Karpas-422 (cell line): ENCODE results near the gene CELF5. TPM values are rescaled to one million over a fixed set of nuclear protein-coding genes. Genes with fewer than 3 reads are reported as not detected.
"Not testable (repeated sequence)": the region's sequence is repeated elsewhere in the genome, so short reads cannot be mapped to it uniquely, and the experiment has no call there.

ENCODE experiments used
- DNase-seq: peaks from one replicate; pipeline ENCODE4 v3.0.0-alpha.2; 2015
- H2AFZ ChIP-seq: fragments of 200-600 bp; sonication (generic); 2 replicates; pipeline ENCODE4 v1.6.1; 2014; ENCODE audit warnings: antibody characterized with exemption, low read length, mixed read lengths
- H3K27ac ChIP-seq: fragments of 200-600 bp; sonication (generic); 2 replicates; pipeline ENCODE4 v1.5.1; 2014; ENCODE audit warnings: mild to moderate bottlenecking, low read length, moderate library complexity
- H3K27me3 ChIP-seq: fragments of 200-600 bp; sonication (generic); 2 replicates; pipeline ENCODE4 v1.6.1; 2014; ENCODE audit warnings: low read length, mixed read lengths
- H3K36me3 ChIP-seq: fragments of 200-600 bp; sonication (generic); 2 replicates; pipeline ENCODE4 v1.6.1; 2014; ENCODE audit warnings: low read length, mixed read lengths; ENCODE audit not compliant: insufficient read depth
- H3K4me1 ChIP-seq: fragments of 200-600 bp; sonication (generic); 2 replicates; pipeline ENCODE4 v1.6.1; 2014; ENCODE audit warnings: mild to moderate bottlenecking, low read length, mixed read lengths
- H3K4me2 ChIP-seq: fragments of 200-600 bp; sonication (generic); 2 replicates; pipeline ENCODE4 v1.6.1; 2014; ENCODE audit warnings: low read length, low read depth, mild to moderate bottlenecking; ENCODE audit not compliant: poor library complexity, severe bottlenecking
- H3K4me3 ChIP-seq: fragments of 200-600 bp; sonication (generic); 2 replicates; pipeline ENCODE4 v1.5.1; 2014; ENCODE audit warnings: mild to moderate bottlenecking, antibody characterized with exemption, low read length, mixed read lengths
- H3K79me2 ChIP-seq: fragments of 200-600 bp; sonication (generic); 2 replicates; pipeline ENCODE4 v1.6.1; 2014; ENCODE audit warnings: mild to moderate bottlenecking, low read length, mixed read lengths
- H3K9ac ChIP-seq: fragments of 200-600 bp; sonication (generic); 2 replicates; pipeline ENCODE4 v1.6.0; 2014; ENCODE audit warnings: low read length
- H3K9me2 ChIP-seq: fragments of 200-600 bp; sonication (generic), shearing (Covaris generic); replicated peaks from 2 replicates; pipeline ENCODE4 v1.6.0; 2014; ENCODE audit warnings: mild to moderate bottlenecking, low read length, moderate library complexity; ENCODE audit not compliant: insufficient read depth
- H3K9me3 ChIP-seq: fragments of 300-700, 200-600 bp; sonication (generic); 2 replicates; pipeline ENCODE4 v1.6.1; 2014; ENCODE audit warnings: low read length, mixed read lengths
- H4K20me1 ChIP-seq: fragments of 200-600 bp; sonication (generic); 2 replicates; pipeline ENCODE4 v1.6.1; 2014; ENCODE audit warnings: mild to moderate bottlenecking, antibody characterized with exemption, low read length, low read depth; ENCODE audit not compliant: insufficient read depth
- total RNA-seq: library from RNA; depleted of rRNA; stranded (reverse); fragments of >200 nt; shearing (Covaris generic); gene quantifications from 2 replicates; pipeline ENCODE4 v1.2.3, GENCODE V29; 2014; ENCODE audit warnings: low replicate concordance

Gene CELF5
- total RNA-seq, 1 experiment from 2014 or later: not detected

DNA sequence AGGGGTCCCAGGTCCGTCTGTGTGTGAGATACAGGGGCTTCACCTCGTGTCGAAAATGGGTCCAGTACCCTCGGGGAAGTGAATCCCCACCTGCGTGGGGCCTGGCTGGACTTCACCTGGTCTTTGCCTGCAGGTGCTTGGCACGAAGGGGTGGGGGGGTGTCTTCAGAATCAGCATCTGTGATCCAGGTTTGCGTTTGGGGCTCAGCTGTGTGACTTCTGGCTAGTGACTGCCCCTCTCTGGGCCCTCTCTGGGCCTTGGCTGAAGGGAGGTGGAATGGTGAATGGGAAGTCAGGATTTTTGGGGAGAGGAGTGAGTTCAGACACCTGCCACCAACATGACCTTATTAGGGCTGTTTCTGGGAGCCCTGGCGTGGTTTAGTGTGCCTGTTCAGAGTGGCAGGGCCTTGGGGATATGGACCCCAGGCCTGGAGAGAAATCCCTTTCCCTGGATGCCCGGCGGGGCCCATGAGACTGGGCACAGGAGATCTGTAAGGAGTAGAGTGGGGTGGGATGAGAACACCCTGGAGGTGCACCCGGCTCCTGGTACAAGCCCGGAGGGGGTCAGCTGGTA, 2.7 kb downstream of the CELF5 start:
- no peak overlapping the region for H2AFZ ChIP-seq
- H3K36me3 ChIP-seq: no peaks in the 10 kb centered on the region
- no peak for DNase-seq
- H3K9me2 ChIP-seq: no peaks in the 10 kb centered on the region
- H3K4me3 ChIP-seq: no peak overlapping the region
- H4K20me1 ChIP-seq: no peaks in the 10 kb centered on the region
- H3K9me3 ChIP-seq: no peaks in the 10 kb centered on the region
- no peaks in the 10 kb centered on the region for H3K4me1 ChIP-seq
- H3K79me2 ChIP-seq: no peaks in the 10 kb centered on the region
- no peak overlapping the region for H3K9ac ChIP-seq
- no peak overlapping the region for H3K4me2 ChIP-seq
- no peak overlapping the region for H3K27ac ChIP-seq
- H3K27me3 ChIP-seq: no peaks in the 10 kb centered on the region

DNA sequence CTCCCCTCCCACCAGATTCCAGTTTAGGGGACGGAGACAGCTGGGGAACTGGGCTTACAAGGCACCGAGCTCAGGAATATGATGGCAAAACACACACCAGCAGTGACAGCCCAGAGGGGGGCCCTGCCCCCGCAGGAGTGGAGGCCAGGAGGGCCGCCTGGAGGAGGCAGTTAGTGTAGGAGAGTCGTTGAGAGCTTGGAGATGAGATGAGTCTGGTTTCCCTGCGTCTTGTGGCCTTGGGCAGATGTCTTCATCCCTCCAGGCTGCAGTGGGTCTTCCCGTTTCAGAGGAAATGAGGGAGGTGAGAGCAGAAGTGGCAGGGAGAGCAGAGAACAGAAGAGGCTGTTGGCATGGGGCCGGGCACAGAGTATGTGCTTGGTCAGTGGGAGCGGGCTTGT, 4.9 kb downstream of the CELF5 start:
- no peaks in the 10 kb centered on the region for H3K27me3 ChIP-seq
- no peaks in the 10 kb centered on the region for H3K9me3 ChIP-seq
- no peaks in the 10 kb centered on the region for H3K4me1 ChIP-seq
- H3K36me3 ChIP-seq: no peaks in the 10 kb centered on the region
- no peak overlapping the region for H3K4me3 ChIP-seq
- H3K4me2 ChIP-seq: no peak overlapping the region
- H4K20me1 ChIP-seq: no peaks in the 10 kb centered on the region
- no peak overlapping the region for H2AFZ ChIP-seq
- no peak overlapping the region for H3K27ac ChIP-seq
- no peak overlapping the region for H3K9ac ChIP-seq
- no peaks in the 10 kb centered on the region for H3K79me2 ChIP-seq
- no peak for DNase-seq
- no peaks in the 10 kb centered on the region for H3K9me2 ChIP-seq

- H3K9ac ChIP-seq: no peak overlapping the region
- no peak for DNase-seq
- H3K27me3 ChIP-seq: no peaks in the 10 kb centered on the region
- H2AFZ ChIP-seq: no peak overlapping the region
- H3K36me3 ChIP-seq: no peaks in the 10 kb centered on the region
- H3K4me3 ChIP-seq: no peak overlapping the region
- no peaks in the 10 kb centered on the region for H3K9me2 ChIP-seq
- no peaks in the 10 kb centered on the region for H4K20me1 ChIP-seq
- H3K4me2 ChIP-seq: no peak overlapping the region
- H3K27ac ChIP-seq: no peak overlapping the region
- no peaks in the 10 kb centered on the region for H3K4me1 ChIP-seq
- no peaks in the 10 kb centered on the region for H3K9me3 ChIP-seq
- no peaks in the 10 kb centered on the region for H3K79me2 ChIP-seq
Observed at GRCh38 chr19:3229888-3230496, 5.5 kb downstream of the CELF5 start.

GRCh38 chr19:3231288-3231687, 6.8 kb downstream of the CELF5 start:
- Histone ChIP-seq H2AFZ (no peak overlapping the region), H3K27ac (no peak overlapping the region), H3K9me2 (no peaks in the 10 kb centered on the region), H3K36me3 (no peaks in the 10 kb centered on the region), H3K79me2 (no peaks in the 10 kb centered on the region), H3K27me3 (no peaks in the 10 kb centered on the region), H3K9me3 (no peaks in the 10 kb centered on the region), H3K4me1 (no peaks in the 10 kb centered on the region), H3K4me3 (no peak overlapping the region), H4K20me1 (no peaks in the 10 kb centered on the region), H3K4me2 (no peak overlapping the region), H3K9ac (no peak overlapping the region)
- DNase-seq: no peak

DNA sequence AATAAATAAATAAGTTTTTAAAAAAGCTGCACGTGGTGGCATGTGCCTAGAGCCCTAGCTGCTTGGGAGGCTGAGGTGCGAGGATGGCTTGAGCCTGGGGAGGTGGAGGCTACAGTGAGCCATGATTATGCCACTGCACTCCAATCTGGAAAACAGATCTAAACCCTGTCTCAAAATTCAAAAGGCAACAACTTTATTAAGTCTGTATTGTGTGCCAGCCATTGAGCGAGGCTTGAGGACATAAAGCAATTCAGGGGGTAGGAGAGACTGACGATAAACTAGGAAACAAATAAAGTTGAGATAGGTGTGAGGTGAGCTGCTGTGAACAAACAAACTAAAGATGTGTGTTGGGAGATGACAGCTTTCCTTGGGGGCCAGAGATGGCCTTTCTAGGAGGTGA, 8.7 kb downstream of the CELF5 start:
- H4K20me1 ChIP-seq: no peaks in the 10 kb centered on the region
- DNase-seq: no peak

DNA sequence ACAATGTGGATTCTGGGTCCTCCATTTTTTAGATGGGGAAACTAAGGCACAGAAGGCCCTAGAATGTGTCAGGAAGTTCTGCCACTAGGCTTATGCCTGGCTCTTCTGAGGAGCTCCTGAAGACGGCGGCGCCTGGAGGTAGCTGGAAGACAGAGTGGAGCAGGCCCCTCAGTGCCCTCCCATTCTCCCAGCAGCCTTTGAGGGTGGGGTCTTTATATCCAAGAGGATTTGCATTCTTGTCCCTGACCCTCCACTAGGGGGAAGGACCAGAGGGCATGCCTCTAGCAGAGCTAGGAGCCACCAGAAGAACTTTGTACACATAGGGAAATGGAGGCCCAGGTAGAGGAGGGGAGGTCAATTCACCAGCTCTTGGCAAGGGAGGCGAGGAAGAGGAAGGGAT, 9.4 kb downstream of the CELF5 start:
- no peak overlapping the region for H3K9ac ChIP-seq
- no peaks in the 10 kb centered on the region for H3K4me1 ChIP-seq
- no peak overlapping the region for H3K4me3 ChIP-seq
- no peak overlapping the region for H2AFZ ChIP-seq
- H3K9me2 ChIP-seq: no peaks in the 10 kb centered on the region
- no peak for DNase-seq
- no peaks in the 10 kb centered on the region for H3K36me3 ChIP-seq
- H4K20me1 ChIP-seq: no peaks in the 10 kb centered on the region
- no peaks in the 10 kb centered on the region for H3K79me2 ChIP-seq
- no peak overlapping the region for H3K27ac ChIP-seq
- H3K4me2 ChIP-seq: no peak overlapping the region
- H3K27me3 ChIP-seq: no peaks in the 10 kb centered on the region
- H3K9me3 ChIP-seq: no peaks in the 10 kb centered on the region

More for the DNA sequence above, 8.7 kb downstream of the CELF5 start:
- Histone ChIP-seq H3K9me3 (no peaks in the 10 kb centered on the region), H3K9ac (no peak overlapping the region), H3K4me1 (no peaks in the 10 kb centered on the region), H3K36me3 (no peaks in the 10 kb centered on the region), H3K79me2 (no peaks in the 10 kb centered on the region), H2AFZ (no peak overlapping the region), H3K9me2 (no peaks in the 10 kb centered on the region), H3K27ac (no peak overlapping the region), H3K27me3 (no peaks in the 10 kb centered on the region), H3K4me3 (no peak overlapping the region), H3K4me2 (no peak overlapping the region)

GRCh38 chr19:3234800-3235199, 10.3 kb downstream of the CELF5 start:
- no peaks in the 10 kb centered on the region for H4K20me1 ChIP-seq
- no peaks in the 10 kb centered on the region for H3K79me2 ChIP-seq
- no peak overlapping the region for H2AFZ ChIP-seq
- H3K9me2 ChIP-seq: no peaks in the 10 kb centered on the region
- H3K4me2 ChIP-seq: no peak overlapping the region
- peak; percentile 66 for DNase-seq
- no peaks in the 10 kb centered on the region for H3K4me1 ChIP-seq
- H3K36me3 ChIP-seq: no peaks in the 10 kb centered on the region
- no peak overlapping the region for H3K4me3 ChIP-seq
- H3K27ac ChIP-seq: no peak overlapping the region
- no peak overlapping the region for H3K9ac ChIP-seq
- H3K9me3 ChIP-seq: no peaks in the 10 kb centered on the region
- H3K27me3 ChIP-seq: no peaks in the 10 kb centered on the region

- H2AFZ ChIP-seq, H3K4me2 ChIP-seq, H3K9ac ChIP-seq, H3K36me3 ChIP-seq, H4K20me1 ChIP-seq, H3K27ac ChIP-seq, H3K9me2 ChIP-seq, H3K79me2 ChIP-seq, H3K4me1 ChIP-seq, H3K9me3 ChIP-seq, DNase-seq, H3K4me3 ChIP-seq, H3K27me3 ChIP-seq: not testable (repeated sequence)
Observed at GRCh38 chr19:3235604-3236003, 11.1 kb downstream of the CELF5 start.
